Activated T-helper 1 cell treated with anti-CD3 and anti-CD28 coated beads, Interleukin-12 subunit alpha, Interleukin-12 subunit beta, Interleukin-2, Interleukin-4 antibody, amounts not matched to agents 30 ng/mL and 10 ng/mL and 1 ng/mL, durations not matched to agents 14 hours and 24 hours and 36 hours (primary cell): ENCODE data around the gene PRRG2. TPM values are rescaled to one million over a fixed set of nuclear protein-coding genes. Genes with fewer than 3 reads are reported as not detected.

Source experiments
- DNase-seq: peaks from one replicate; pipeline ENCODE4 v3.0.0; 2021; ENCODE audit warnings: low spot score
- H3K27ac Mint-ChIP-seq: one replicate; pipeline ENCODE4 v1.8.0; 2021; ENCODE audit warnings: mild to moderate bottlenecking, mixed read lengths
- H3K27me3 Mint-ChIP-seq: one replicate; pipeline ENCODE4 v1.8.0; 2022; ENCODE audit warnings: mild to moderate bottlenecking, moderate library complexity, mixed read lengths; ENCODE audit not compliant: insufficient read depth
- H3K36me3 Mint-ChIP-seq: one replicate; pipeline ENCODE4 v1.8.0; 2021; ENCODE audit warnings: low read depth, mixed read lengths
- H3K4me1 Mint-ChIP-seq: one replicate; pipeline ENCODE4 v1.8.0; 2021; ENCODE audit warnings: low read depth, mixed read lengths
- H3K4me3 Mint-ChIP-seq: one replicate; pipeline ENCODE4 v1.8.0; 2021; ENCODE audit warnings: mild to moderate bottlenecking, moderate library complexity, mixed read lengths
- H3K9me3 Mint-ChIP-seq: one replicate; pipeline ENCODE4 v1.8.0; 2021; ENCODE audit warnings: mixed read lengths
- intact Hi-C: fragments of 100-400 bp; cut with micrococcal nuclease; formaldehyde crosslinking; loops from one replicate; pipeline ENCODE4 v1.15.1; 2024
- total RNA-seq: library from RNA; stranded (reverse); gene quantifications from 2 replicates; pipeline ENCODE4 v1.2.3, GENCODE V29; 2022

The PRRG2 gene
- total RNA-seq = 0.59 and 1.2 TPM in 2 replicates

GRCh38 chr19:49581007-49581508 lies at the start of gene PRRG2:
PRRG2 (plus strand) TSS chr19:49581316; CDS start chr19:49583220, 1,904 bp downstream.
- Mint-ChIP-seq H3K4me1 (peaks cover 30% of the 10 kb centered on the region), H3K9me3 (no peaks in the 10 kb centered on the region), H3K27ac (peak within 1 kb of the TSS; percentile 86), H3K4me3 (peak within 1 kb of the TSS; percentile 93), H3K36me3 (peaks cover 7% of the 10 kb centered on the region), H3K27me3 (no peaks in the 10 kb centered on the region)
- intact Hi-C loops = loop anchor here (2.0 to 5.0 kb wide), 2 partner anchors 34 to 48 kb away; no protein-coding TSS in a partner anchor
- DNase-seq = no peak

- peak; percentile 79 for DNase-seq
- intact Hi-C loops = loop anchor here (1.0 to 2.0 kb wide), 5 partner anchors 21 to 106 kb away; partner anchors contain the start of genes NOSIP, PRR12, PRRG2 and RRAS
- Mint-ChIP-seq H3K4me3 (peak overlapping the region; percentile 86), H3K27me3 (peaks cover 9% of the 10 kb centered on the region), H3K9me3 (no peaks in the 10 kb centered on the region), H3K36me3 (no peaks in the 10 kb centered on the region), H3K4me1 (peaks cover 21% of the 10 kb centered on the region), H3K27ac (peak overlapping the region; percentile 85)
These were observed 47.3 kb upstream of the PRRG2 start for GRCh38 chr19:49533551-49534488.

- Mint-ChIP-seq H3K27ac (peak overlapping the region; percentile 85), H3K27me3 (peaks cover 7% of the 10 kb centered on the region), H3K36me3 (no peaks in the 10 kb centered on the region), H3K4me3 (peak overlapping the region; percentile 86), H3K9me3 (no peaks in the 10 kb centered on the region), H3K4me1 (peaks cover 21% of the 10 kb centered on the region)
- intact Hi-C loops = loop anchor here (1.0 to 2.0 kb wide), 2 partner anchors 20 to 29 kb away; no protein-coding TSS in a partner anchor
- DNase-seq = no peak
These were observed 46.3 kb upstream of the PRRG2 start for GRCh38 chr19:49534632-49535385.

- no peak for DNase-seq
- no peak overlapping the region for H3K4me3 Mint-ChIP-seq
- intact Hi-C loops = no loop called here
- no peaks in the 10 kb centered on the region for H3K9me3 Mint-ChIP-seq
- H3K36me3 Mint-ChIP-seq = no peaks in the 10 kb centered on the region
- no peak overlapping the region for H3K27ac Mint-ChIP-seq
- peaks cover 21% of the 10 kb centered on the region for H3K4me1 Mint-ChIP-seq
- H3K27me3 Mint-ChIP-seq = peaks cover 2% of the 10 kb centered on the region
These were observed 44.1 kb upstream of the PRRG2 start for GRCh38 chr19:49536921-49537462.

GRCh38 chr19:49538643-49539042 lies 42.5 kb upstream of the PRRG2 start:
- H3K4me1 Mint-ChIP-seq = peaks cover 12% of the 10 kb centered on the region
- intact Hi-C loops = no loop called here
- H3K27me3 Mint-ChIP-seq = peaks cover 2% of the 10 kb centered on the region
- no peaks in the 10 kb centered on the region for H3K36me3 Mint-ChIP-seq
- H3K9me3 Mint-ChIP-seq = no peaks in the 10 kb centered on the region
- H3K4me3 Mint-ChIP-seq = no peak overlapping the region
- H3K27ac Mint-ChIP-seq = no peak overlapping the region
- DNase-seq = no peak

GRCh38 chr19:49539192-49539952 lies 41.7 kb upstream of the PRRG2 start:
- intact Hi-C loops = no loop called here
- no peaks in the 10 kb centered on the region for H3K9me3 Mint-ChIP-seq
- no peak overlapping the region for H3K4me3 Mint-ChIP-seq
- H3K27me3 Mint-ChIP-seq = peaks cover 2% of the 10 kb centered on the region
- H3K36me3 Mint-ChIP-seq = no peaks in the 10 kb centered on the region
- DNase-seq = no peak
- H3K27ac Mint-ChIP-seq = no peak overlapping the region
- H3K4me1 Mint-ChIP-seq = peaks cover 16% of the 10 kb centered on the region

GRCh38 chr19:49541914-49542313 lies 39.2 kb upstream of the PRRG2 start:
- no peak for DNase-seq
- H3K36me3 Mint-ChIP-seq = no peaks in the 10 kb centered on the region
- H3K4me1 Mint-ChIP-seq = peaks cover 13% of the 10 kb centered on the region
- no peak overlapping the region for H3K4me3 Mint-ChIP-seq
- no peak overlapping the region for H3K27ac Mint-ChIP-seq
- no peaks in the 10 kb centered on the region for H3K9me3 Mint-ChIP-seq
- no peaks in the 10 kb centered on the region for H3K27me3 Mint-ChIP-seq
- intact Hi-C loops = no loop called here

- no peak for DNase-seq
- no peaks in the 10 kb centered on the region for H3K27me3 Mint-ChIP-seq
- no peaks in the 10 kb centered on the region for H3K36me3 Mint-ChIP-seq
- no peak overlapping the region for H3K4me3 Mint-ChIP-seq
- no peaks in the 10 kb centered on the region for H3K9me3 Mint-ChIP-seq
- H3K27ac Mint-ChIP-seq = no peak overlapping the region
- intact Hi-C loops = no loop called here
- peaks cover 15% of the 10 kb centered on the region for H3K4me1 Mint-ChIP-seq
These were observed 38.7 kb upstream of the PRRG2 start for GRCh38 chr19:49542446-49542845.

GRCh38 chr19:49543032-49543431 lies 38.1 kb upstream of the PRRG2 start:
- DNase-seq = no peak
- Mint-ChIP-seq H3K36me3 (no peaks in the 10 kb centered on the region), H3K4me3 (no peak overlapping the region), H3K9me3 (no peaks in the 10 kb centered on the region), H3K27ac (no peak overlapping the region), H3K4me1 (peaks cover 15% of the 10 kb centered on the region), H3K27me3 (no peaks in the 10 kb centered on the region)
- intact Hi-C loops = no loop called here

- Mint-ChIP-seq H3K4me3 (no peak overlapping the region), H3K9me3 (no peaks in the 10 kb centered on the region), H3K27me3 (no peaks in the 10 kb centered on the region), H3K4me1 (peaks cover 26% of the 10 kb centered on the region), H3K27ac (peak overlapping the region; percentile 64), H3K36me3 (no peaks in the 10 kb centered on the region)
- no peak for DNase-seq
- intact Hi-C loops = no loop called here
These were observed 37.0 kb upstream of the PRRG2 start for GRCh38 chr19:49544154-49544553.

- Mint-ChIP-seq H3K27ac (peak overlapping the region; percentile 36), H3K4me3 (peak overlapping the region; percentile 35), H3K27me3 (no peaks in the 10 kb centered on the region), H3K9me3 (no peaks in the 10 kb centered on the region), H3K4me1 (peaks cover 37% of the 10 kb centered on the region), H3K36me3 (peaks cover 2% of the 10 kb centered on the region)
- intact Hi-C loops = loop anchor here (1.0 to 5.0 kb wide), 4 partner anchors 23 to 154 kb away; partner anchors contain the start of genes NOSIP and PRRG2
- peak; percentile 68 for DNase-seq
These were observed 34.1 kb upstream of the PRRG2 start for GRCh38 chr19:49546825-49547565.
